ENCODE data around the gene NFKBIA.
"Not testable (repeated sequence)": the region's sequence is repeated elsewhere in the genome, so short reads cannot be mapped to it uniquely, and the experiment has no call there.

NFKBIA gene

DNA sequence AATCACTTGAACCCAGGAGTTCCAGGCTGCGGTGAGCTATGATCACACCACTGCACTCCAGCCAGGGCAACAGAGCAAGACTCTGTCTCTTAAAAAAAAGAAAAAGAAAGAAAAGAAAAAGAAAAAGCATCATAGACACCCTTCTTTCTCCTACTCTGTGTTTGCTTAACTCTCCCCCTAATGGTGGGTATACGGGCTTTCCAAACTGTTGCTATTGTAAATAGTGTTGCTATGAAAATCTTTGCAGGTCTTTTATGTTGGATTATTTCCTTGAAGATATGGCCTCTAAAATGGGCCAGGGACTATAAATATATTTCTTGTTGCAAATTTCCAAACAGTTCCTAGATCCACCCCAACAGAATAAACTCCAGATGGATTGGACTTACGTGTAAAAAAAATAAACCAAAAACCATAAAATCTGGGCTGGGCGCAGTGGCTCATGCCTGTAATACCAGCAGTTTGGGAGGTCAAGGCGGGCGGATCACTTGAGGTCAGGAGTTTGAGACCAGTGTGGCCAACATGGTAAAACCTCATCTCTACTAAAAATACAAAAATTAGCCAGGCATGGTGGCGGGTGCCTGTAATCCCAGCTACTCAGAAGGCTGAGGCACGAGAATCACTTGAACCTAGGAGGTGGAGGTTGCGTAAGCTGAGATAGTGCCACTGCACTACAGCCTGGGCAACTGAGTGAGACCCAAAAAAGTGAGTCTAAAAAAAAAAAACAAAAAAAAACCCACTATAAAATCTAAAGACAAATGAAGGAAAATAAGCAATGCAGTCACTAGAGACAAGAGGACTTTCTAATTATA lies 25.9 kb downstream of the NFKBIA start:
- no peaks in the 10 kb centered on the region for H3K9me2 ChIP-seq (ENCODE audit: low read depth, low read length)
- H3K4me1 ChIP-seq (ENCODE audit: insufficient read depth, low read length, severe bottlenecking), result no peaks in the 10 kb centered on the region
- no peaks in the 10 kb centered on the region for H4K20me1 ChIP-seq (ENCODE audit: insufficient read depth, low read length)
- no peaks in the 10 kb centered on the region for H3K36me3 ChIP-seq (ENCODE audit: insufficient read depth, low read length)
- H3K9ac ChIP-seq (ENCODE audit: low read length), result no peak overlapping the region
- no peaks in the 10 kb centered on the region for H3K79me2 ChIP-seq (ENCODE audit: insufficient read depth, low read length)
- H3K27ac ChIP-seq (ENCODE audit: low read depth, low read length, poor library complexity, severe bottlenecking), result no peak overlapping the region
- H2AFZ ChIP-seq (ENCODE audit: low read length), result no peak overlapping the region
- TF ChIP-seq, protein P1, sequence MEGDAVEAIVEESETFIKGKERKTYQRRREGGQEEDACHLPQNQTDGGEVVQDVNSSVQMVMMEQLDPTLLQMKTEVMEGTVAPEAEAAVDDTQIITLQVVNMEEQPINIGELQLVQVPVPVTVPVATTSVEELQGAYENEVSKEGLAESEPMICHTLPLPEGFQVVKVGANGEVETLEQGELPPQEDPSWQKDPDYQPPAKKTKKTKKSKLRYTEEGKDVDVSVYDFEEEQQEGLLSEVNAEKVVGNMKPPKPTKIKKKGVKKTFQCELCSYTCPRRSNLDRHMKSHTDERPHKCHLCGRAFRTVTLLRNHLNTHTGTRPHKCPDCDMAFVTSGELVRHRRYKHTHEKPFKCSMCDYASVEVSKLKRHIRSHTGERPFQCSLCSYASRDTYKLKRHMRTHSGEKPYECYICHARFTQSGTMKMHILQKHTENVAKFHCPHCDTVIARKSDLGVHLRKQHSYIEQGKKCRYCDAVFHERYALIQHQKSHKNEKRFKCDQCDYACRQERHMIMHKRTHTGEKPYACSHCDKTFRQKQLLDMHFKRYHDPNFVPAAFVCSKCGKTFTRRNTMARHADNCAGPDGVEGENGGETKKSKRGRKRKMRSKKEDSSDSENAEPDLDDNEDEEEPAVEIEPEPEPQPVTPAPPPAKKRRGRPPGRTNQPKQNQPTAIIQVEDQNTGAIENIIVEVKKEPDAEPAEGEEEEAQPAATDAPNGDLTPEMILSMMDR (IDR thresholded peaks at IDR 0.05; ENCODE audit: low read length), result no peak
- TF ChIP-seq EZH2 (IDR thresholded peaks at IDR 0.05; ENCODE audit: borderline replicate concordance, low read length), result no peak
- H3K27me3 ChIP-seq (ENCODE audit: insufficient read depth, low read length), result no peaks in the 10 kb centered on the region
- H3K9me3 ChIP-seq (ENCODE audit: low read length), result no peaks in the 10 kb centered on the region
- H3K4me2 ChIP-seq (ENCODE audit: low read length), result no peak overlapping the region
- H3K4me3 ChIP-seq (ENCODE audit: low read depth, low read length, poor library complexity, severe bottlenecking), result no peak overlapping the region
- no peaks in the 10 kb centered on the region for H3F3A ChIP-seq (ENCODE audit: insufficient read depth, low read length)

DNA sequence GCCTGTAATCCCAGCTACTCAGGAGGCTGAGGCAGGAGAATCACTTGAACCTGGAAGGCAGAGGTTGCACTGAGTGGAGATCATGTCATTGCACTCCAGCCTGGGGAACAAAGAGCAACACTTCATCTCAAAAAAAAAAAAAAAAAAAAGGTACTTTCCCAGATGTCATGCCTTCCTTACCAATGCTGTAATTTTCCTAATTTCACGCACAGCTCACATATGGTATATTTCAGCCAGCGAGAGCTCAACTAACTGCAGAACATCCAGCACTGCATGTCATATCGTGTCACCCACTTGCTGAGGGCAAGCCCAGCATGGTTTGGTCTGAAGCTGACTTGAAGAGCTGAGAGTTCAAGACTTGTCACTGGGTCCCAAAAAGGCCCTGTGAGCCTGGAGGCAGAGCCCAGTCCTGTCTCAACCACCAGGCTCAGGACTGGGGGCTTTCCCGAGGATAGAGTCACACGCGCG lies 29.0 kb downstream of the NFKBIA start:
- Histone ChIP-seq H3K79me2 (ENCODE audit: insufficient read depth, low read length) (no peaks in the 10 kb centered on the region), H3K27ac (ENCODE audit: low read depth, low read length, poor library complexity, severe bottlenecking) (no peak overlapping the region), H3K36me3 (ENCODE audit: insufficient read depth, low read length) (no peaks in the 10 kb centered on the region), H2AFZ (ENCODE audit: low read length) (no peak overlapping the region), H3F3A (ENCODE audit: insufficient read depth, low read length) (no peaks in the 10 kb centered on the region), H4K20me1 (ENCODE audit: insufficient read depth, low read length) (no peaks in the 10 kb centered on the region), H3K4me1 (ENCODE audit: insufficient read depth, low read length, severe bottlenecking) (no peaks in the 10 kb centered on the region), H3K4me3 (ENCODE audit: low read depth, low read length, poor library complexity, severe bottlenecking) (no peak overlapping the region), H3K9me3 (ENCODE audit: low read length) (0 out of 2 replicates have a peak, but pooled peaks cover 4% of the 10 kb centered on the region), H3K4me2 (ENCODE audit: low read length) (no peak overlapping the region), H3K9ac (ENCODE audit: low read length) (no peak overlapping the region), H3K27me3 (ENCODE audit: insufficient read depth, low read length) (peaks cover 8% of the 10 kb centered on the region; the same call in 1 of the 2 replicates), H3K9me2 (ENCODE audit: low read depth, low read length) (no peaks in the 10 kb centered on the region)
- TF ChIP-seq, protein P1 (IDR thresholded peaks at IDR 0.05; ENCODE audit: low read length), result no peak
- TF ChIP-seq EZH2 (IDR thresholded peaks at IDR 0.05; ENCODE audit: borderline replicate concordance, low read length), result no peak

DNA sequence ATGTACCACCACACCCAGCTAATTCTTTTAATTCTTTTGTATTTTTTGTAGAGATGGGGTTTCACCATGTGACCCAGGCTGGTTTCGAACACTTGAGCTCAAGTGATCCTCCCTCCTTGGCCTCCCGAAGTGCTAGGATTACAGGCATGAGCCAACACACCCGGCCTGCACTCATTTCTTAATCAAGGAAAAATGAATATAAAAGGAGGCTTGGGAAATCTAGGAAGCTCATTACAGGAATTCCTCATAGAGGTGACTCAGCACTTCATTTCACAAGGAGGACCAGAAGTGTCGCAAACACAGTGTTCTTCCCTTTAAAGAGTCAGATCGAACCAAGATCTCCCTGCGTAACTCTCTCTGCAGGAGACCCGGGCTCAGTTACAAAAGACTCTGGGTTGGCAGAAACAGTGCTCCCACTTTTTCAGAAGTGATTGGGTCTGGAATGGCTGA lies 30.3 kb downstream of the NFKBIA start:
- Histone ChIP-seq H3K27ac (ENCODE audit: low read depth, low read length, poor library complexity, severe bottlenecking) (no peak overlapping the region), H3K4me1 (ENCODE audit: insufficient read depth, low read length, severe bottlenecking) (peaks cover 3% of the 10 kb centered on the region), H4K20me1 (ENCODE audit: insufficient read depth, low read length) (no peaks in the 10 kb centered on the region), H3K4me3 (ENCODE audit: low read depth, low read length, poor library complexity, severe bottlenecking) (no peak overlapping the region), H3K36me3 (ENCODE audit: insufficient read depth, low read length) (no peaks in the 10 kb centered on the region), H3K27me3 (ENCODE audit: insufficient read depth, low read length) (peaks cover 8% of the 10 kb centered on the region; the same call in 1 of the 2 replicates), H2AFZ (ENCODE audit: low read length) (no peak overlapping the region), H3K9ac (ENCODE audit: low read length) (no peak overlapping the region), H3F3A (ENCODE audit: insufficient read depth, low read length) (no peaks in the 10 kb centered on the region), H3K9me2 (ENCODE audit: low read depth, low read length) (no peaks in the 10 kb centered on the region), H3K9me3 (ENCODE audit: low read length) (0 out of 2 replicates have a peak, but pooled peaks cover 4% of the 10 kb centered on the region), H3K79me2 (ENCODE audit: insufficient read depth, low read length) (no peaks in the 10 kb centered on the region), H3K4me2 (ENCODE audit: low read length) (no peak overlapping the region)
- TF ChIP-seq EZH2 (IDR thresholded peaks at IDR 0.05; ENCODE audit: borderline replicate concordance, low read length), result no peak
- TF ChIP-seq, protein P1 (IDR thresholded peaks at IDR 0.05; ENCODE audit: low read length), result no peak

DNA sequence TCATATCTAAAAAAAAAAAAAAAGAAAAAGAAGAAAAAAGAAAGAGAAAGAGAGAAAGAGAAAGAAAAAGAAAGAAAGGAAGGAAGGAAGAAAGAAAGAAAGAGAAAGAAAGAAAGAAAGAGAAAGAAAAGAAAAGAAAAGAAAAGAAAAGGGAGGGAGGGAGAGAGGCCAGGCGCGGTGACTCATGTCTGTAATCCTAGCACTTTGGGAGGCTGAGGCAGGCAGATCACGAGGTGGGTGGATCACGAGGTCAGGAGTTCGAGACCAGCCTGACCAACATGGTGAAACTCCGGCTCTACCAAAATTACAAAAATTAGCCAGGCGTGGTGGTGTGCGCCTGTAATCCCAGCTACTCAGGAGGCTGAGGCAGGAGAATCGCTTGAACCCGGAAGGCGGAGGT lies 31.3 kb downstream of the NFKBIA start:
- not testable (repeated sequence) for H3K27me3 ChIP-seq (ENCODE audit: insufficient read depth, low read length); H3F3A ChIP-seq (ENCODE audit: insufficient read depth, low read length); H3K27ac ChIP-seq (ENCODE audit: low read depth, low read length, poor library complexity, severe bottlenecking); H3K9me3 ChIP-seq (ENCODE audit: low read length); H3K36me3 ChIP-seq (ENCODE audit: insufficient read depth, low read length); H3K79me2 ChIP-seq (ENCODE audit: insufficient read depth, low read length); H4K20me1 ChIP-seq (ENCODE audit: insufficient read depth, low read length); H3K4me2 ChIP-seq (ENCODE audit: low read length); H3K9me2 ChIP-seq (ENCODE audit: low read depth, low read length); H3K9ac ChIP-seq (ENCODE audit: low read length); H3K4me3 ChIP-seq (ENCODE audit: low read depth, low read length, poor library complexity, severe bottlenecking); H2AFZ ChIP-seq (ENCODE audit: low read length); H3K4me1 ChIP-seq (ENCODE audit: insufficient read depth, low read length, severe bottlenecking)

All from OCI-LY1 (cell line).